IPS-NIHi7 (cell line): Measurements from ENCODE around the gene MRTFB.

Source experiments
- DNase-seq: peaks from one replicate; pipeline ENCODE4 v3.0.0; 2012; ENCODE audit warnings: mixed read lengths; ENCODE audit errors: extremely low spot score

Gene MRTFB

DNA sequence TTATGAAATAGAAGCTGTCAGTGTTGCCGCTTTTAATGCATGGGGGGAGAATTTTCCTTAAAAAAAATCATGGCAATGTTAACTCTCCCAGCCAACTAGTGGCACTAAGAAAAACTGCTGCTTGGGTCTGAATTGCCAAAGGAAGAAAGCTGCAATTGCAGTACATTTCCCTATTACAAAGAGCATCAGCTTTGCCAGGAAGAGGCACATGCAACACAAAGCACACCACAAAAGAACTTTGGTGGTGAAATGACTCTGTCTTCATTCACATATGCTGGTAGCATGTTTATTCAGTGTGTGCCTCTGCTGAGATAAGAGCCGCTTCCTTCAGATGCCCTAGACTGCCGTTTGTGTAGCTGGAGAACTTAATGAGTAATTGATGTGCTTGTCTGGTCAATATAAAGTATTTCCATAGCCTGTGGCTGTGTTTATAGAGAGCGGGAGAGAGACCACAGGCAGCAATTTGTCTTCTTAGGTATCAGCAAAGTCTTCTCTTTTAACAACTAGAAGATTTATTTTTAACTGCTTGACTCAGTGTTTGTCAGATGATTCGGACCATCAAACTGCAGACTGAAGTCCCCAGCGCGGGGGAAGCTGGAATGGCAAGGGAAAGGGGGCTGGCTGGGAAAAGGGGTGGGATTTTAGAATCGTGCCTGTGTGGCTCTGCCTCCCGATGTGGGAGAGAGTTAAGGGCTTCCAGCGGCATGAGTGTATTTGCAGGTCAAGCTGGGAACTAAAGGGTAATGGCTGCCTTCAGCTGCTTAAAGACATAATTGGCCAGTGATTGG lies 115.1 kb downstream of the MRTFB start:
- peak; percentile 58 for DNase-seq

GRCh38 chr16:14186795-14187221 lies 115.7 kb downstream of the MRTFB start:
- DNase-seq, result no peak

GRCh38 chr16:14187517-14188338 lies 116.6 kb downstream of the MRTFB start:
- DNase-seq, result no peak

GRCh38 chr16:14193316-14193871 lies 122.3 kb downstream of the MRTFB start:
- DNase-seq, result no peak

- DNase-seq, result no peak
Observed at GRCh38 chr16:14194721-14195120, 123.6 kb downstream of the MRTFB start.

DNA sequence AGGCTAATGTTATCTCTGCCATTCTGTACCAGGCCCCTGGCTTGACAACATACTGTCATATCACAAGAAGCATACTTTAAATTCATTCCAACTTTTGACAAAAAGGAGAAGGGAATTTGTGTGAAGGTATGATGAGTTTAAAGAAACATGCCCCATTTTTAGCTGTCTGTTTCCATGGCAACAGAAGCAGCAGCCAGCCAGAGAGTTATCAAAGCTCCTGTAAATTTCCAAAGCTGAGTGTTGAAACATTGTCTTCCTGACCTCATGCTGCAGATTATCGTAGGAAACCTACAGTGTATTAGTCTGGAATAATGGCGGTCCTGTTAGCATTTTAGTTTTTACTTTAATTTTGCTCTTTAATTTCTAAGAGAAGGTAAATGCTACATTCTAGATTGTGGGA lies 124.9 kb downstream of the MRTFB start:
- no peak for DNase-seq

GRCh38 chr16:14196539-14196938 lies 125.4 kb downstream of the MRTFB start:
- DNase-seq, result no peak

- no peak for DNase-seq
Observed at GRCh38 chr16:14198012-14198411, 126.9 kb downstream of the MRTFB start.

GRCh38 chr16:14198572-14198971 lies 127.5 kb downstream of the MRTFB start:
- DNase-seq, result no peak

DNA sequence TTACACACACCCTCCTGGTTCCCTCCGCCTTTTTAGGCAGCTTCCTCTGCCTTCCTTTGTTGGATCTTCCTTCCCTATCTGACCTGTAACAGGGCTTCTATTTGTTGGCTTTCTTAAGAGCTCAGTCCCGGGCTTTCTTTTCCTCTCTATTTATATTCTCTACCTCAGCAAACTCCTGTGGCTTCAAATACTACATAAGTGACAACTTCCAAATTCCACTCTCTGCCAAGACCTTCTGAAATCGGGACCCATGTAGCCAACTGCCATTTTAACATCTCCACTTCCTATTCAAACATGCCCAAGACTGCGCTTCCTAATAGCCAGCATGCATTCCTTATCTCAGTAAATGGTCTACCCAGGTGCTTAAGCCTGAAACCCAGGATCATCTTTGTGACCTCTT lies 128.1 kb downstream of the MRTFB start:
- no peak for DNase-seq

GRCh38 chr16:14199624-14200023 lies 128.5 kb downstream of the MRTFB start:
- no peak for DNase-seq

GRCh38 chr16:14202095-14202494 lies 131.0 kb downstream of the MRTFB start:
- no peak for DNase-seq

GRCh38 chr16:14202697-14203096 lies 131.6 kb downstream of the MRTFB start:
- no peak for DNase-seq

DNA sequence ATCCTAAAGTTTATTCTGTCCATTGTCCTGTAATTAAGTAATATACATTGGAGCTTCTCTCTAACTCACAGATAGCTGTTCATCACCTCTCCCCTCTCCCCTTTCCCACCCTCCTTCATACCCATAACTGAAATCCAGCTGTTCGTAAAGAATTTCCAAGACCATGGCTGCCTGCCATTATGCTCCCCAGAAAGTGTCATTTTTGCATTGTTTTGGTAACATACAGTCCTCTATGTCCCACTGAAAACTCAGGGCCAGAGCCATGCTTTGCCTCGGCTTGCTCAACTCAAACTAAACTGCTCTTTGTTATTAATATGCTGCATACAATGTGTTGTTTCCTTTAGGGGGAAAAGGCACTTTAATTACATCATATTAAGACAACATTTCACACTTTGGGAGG lies 132.0 kb downstream of the MRTFB start:
- no peak for DNase-seq

DNA sequence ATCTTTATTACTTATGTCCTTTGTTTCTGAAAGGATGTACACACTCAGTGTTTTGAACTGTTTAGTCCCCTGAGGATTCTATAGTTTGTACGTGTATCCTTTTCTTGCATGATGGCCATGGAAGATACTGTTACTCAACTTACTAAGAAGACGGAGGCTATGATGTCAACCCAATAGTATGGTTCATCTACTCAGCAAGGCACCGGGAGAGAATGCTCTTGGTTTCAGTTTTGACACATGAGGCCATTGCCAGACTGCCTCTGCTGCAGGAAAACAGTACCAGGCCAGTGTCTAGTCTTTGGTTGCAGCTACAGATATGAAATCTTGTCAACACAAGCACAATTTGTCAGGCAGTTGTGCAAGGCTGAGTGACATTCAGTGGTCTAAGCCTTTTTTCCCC lies 134.5 kb downstream of the MRTFB start:
- DNase-seq, result no peak

DNA sequence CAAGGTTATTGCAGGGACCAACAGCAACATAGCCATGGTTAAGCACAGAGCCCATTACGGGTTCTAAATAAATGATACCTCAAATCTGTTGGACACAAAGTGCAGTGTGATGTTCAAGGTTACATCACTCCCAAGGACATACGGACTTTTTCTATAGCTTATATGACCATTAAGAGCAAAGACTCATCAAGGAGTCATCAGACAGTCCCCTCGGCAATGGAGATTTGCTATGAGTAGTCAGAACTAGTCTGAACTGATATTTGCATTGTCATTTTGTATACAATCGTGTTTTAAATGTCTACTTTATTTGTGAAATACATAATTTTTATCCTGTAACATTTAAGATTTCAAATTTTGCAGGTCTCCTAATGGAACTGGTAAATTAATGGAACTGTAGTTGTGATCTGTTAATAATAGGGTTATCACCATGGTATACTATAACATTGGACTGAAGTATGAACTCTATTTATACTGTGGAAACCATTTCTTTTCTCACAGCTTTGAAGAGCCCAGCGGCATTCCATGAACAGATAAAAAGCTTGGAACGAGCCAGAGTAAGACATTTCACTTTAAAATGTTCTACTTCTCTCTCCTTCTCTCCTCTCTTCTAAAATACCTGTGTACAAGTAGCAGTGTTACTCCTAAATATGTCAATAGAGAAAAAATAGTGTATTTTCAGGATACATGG lies 140.9 kb downstream of the MRTFB start:
- no peak for DNase-seq

- no peak for DNase-seq
Observed at GRCh38 chr16:14215941-14216340, 144.8 kb downstream of the MRTFB start.

DNA sequence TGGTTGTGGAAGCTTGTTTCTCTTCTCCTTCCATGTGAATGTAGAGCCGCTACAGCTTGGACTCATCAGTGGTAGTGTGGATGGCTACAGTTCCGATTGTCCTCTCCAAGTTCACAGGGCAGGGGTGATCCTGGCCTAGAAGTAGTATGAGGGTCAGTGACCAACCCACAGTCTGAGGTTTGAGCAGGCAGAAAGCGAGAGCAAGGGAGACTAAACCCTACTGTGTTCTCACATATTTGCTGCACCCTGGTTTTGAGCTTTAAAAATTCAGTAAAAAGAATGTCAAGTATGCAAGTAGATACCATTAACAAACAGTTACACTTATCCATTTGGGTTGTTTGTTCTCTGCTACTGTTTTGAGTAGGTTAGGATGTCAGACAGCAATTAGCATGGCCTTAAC lies 148.9 kb downstream of the MRTFB start:
- no peak for DNase-seq

DNA sequence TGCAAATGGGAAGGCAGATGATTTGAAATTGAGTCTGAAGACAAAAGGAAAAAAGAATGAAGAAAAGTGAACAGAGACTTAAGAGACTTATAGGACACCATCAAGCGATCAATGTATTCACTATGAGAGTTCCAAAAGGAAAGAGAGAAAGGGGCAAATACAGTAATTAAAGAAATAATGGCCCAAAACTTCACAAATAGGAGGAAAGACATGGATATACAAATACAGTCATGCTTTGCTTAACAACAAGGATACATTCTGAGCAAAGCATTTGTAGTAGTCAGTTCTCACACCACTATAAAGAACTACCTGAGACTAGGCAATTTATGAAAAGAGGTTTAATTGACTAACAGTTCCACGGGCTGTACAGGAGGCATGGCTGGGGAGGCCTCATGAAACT lies 152.5 kb downstream of the MRTFB start:
- no peak for DNase-seq

- no peak for DNase-seq
Observed at GRCh38 chr16:14225457-14225856, 154.3 kb downstream of the MRTFB start.

DNA sequence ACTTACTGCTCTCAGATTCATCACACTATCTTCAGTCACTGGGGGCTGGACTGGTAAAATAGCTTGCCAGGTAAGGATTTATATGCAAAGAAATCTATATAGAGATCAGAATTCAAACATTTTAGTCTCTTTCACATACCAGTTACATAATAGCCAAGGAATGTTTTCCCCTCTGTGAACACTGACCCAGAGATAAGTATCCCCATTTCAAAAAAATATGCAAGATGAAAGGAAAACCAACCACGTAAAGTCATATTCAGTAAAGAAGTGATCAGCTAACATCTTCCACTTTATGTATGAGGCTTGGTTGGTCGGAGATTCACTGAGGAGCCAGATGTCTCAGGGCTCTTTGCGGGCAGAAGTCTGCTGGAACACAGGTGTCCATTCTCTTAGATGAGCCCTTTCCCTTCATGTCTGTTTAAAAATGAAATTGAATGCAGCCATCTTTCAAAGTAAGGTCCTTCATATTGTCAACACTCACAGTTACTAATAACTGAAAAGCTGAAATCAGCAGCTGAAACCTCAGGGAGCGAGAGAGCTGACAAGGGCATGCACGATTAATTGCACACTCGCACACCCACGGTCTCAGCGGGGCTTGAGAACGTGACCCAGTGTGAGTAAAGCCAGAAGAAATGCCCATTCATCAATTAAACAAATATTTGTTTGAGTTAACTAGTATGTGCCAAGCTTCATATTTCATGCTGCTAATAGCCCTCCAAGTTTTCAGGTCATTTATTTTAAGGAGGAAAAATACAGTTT lies 161.2 kb downstream of the MRTFB start:
- no peak for DNase-seq
